Mammary epithelial cell (primary cell): ENCODE data around the gene CAPN9.

ENCODE experiments used
- CTCF ChIP-seq, 2 donors: IDR thresholded peaks in 1 of 2; conservative IDR thresholded peaks in 1 of 2; 2 replicates each; pipeline ENCODE4 v1.5.1; 2011 to 2012; ENCODE audit warnings: inconsistent platforms in 2 of 2, low read length in 2 of 2, mild to moderate bottlenecking in 2 of 2, control low read depth in 1 of 2, low read depth in 1 of 2; ENCODE audit not compliant: insufficient read depth in 1 of 2; ENCODE audit errors: extremely low read depth in 1 of 2
- EZH2 ChIP-seq: IDR thresholded peaks from 2 replicates; pipeline ENCODE4 v1.6.1; 2012; ENCODE audit warnings: low read length, inconsistent platforms, borderline replicate concordance

- no peak for TF ChIP-seq EZH2
- TF ChIP-seq CTCF (conservative IDR thresholded peaks at IDR 0.05 in 1 of 2, IDR thresholded peaks at IDR 0.05 in 1 of 2; ENCODE audit: extremely low read depth in 1 of 2, insufficient read depth in 1 of 2, low read depth in 1 of 2, low read length in 2 of 2): no peak
Measured at GRCh38 chr1:230709619-230710542, 37.3 kb upstream of the CAPN9 start.
